ENCODE results near the gene RAPGEF5.

RAPGEF5 gene

DNA sequence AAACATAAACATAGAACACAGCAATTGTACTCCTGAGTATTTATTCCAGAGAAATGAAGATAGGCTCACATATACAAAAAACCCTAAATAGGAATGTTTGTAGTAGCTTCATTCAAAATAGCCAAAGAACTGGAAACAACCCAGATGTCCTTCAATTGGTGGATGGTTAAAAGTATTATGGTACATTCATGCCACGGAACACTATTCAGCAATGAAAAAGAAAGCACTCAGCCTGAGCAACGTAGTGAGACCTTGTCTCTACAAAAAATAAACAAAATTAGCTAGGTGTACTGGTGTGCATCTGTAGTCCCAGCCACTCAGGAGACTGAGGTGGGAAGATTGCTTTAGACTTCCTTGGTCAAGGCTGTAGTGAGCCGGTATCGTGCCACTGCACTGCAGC is 94.4 kb downstream of the RAPGEF5 start:
- no peak for DNase-seq (ENCODE audit: low spot score)

DNA sequence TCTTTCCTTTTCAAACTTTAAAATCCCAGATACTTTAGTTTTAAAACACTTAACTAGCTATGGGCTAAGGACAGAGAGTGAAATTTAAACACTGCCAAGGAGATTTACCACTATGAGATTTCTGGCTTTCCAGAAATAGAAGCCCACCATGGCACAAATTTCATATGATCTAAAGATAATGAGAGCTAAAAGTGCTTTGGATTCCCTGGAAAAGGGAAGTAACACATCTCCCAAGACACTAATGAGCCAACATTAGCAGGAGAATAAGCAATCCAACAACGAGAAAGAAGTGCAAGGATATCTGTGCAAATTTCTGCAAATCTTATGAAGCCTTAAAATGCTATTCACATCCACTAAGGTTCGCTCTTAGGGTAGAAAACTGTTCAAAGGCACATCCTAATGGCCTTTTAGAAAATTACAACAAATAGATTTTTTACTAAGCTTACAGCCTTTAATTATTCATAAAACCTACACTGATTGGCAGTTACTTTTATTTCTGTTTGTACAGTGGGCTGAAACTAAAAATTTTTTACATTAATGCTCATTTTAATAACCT is 100.3 kb downstream of the RAPGEF5 start:
- peak; percentile 40 for DNase-seq (ENCODE audit: low spot score)

DNA sequence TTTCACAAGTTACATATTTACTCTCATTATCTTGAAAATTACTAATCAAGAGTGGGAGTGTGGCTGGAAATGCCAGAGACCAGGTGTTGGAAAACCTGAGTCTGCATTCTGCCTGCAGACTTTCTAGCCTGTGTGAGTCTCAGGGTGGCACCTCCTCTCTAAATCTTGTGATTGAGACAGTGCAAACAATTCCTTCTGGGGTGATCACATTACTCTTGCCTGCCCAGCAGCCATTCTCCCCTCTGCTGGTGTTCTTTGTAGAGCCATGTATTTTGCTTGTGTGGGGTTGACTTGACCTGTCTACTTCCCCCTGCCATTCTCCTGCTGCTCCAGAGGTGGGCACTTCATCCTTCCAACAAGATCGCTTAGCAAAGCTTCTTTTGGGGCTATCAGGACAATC is 101.1 kb downstream of the RAPGEF5 start:
- DNase-seq (ENCODE audit: low spot score): no peak

DNA sequence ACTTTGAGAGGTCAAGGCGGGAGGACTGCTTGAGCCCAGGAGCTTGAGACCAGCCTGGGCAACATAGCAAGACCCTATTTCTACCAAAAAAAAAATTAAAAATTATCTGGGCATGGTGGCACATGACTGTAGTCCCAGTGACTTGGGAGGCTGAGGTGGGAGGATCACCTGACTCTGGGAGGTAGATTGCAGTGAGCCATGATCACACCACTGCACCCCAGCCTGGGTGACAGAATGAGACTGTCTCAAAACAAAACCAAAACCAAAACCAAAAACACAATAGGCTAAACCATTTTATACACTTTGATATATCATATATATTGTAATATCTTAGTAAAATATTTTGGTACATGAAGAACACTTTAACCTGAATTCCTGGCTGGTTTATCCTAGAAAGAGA is 101.6 kb downstream of the RAPGEF5 start:
- no peak for DNase-seq (ENCODE audit: low spot score)

DNA sequence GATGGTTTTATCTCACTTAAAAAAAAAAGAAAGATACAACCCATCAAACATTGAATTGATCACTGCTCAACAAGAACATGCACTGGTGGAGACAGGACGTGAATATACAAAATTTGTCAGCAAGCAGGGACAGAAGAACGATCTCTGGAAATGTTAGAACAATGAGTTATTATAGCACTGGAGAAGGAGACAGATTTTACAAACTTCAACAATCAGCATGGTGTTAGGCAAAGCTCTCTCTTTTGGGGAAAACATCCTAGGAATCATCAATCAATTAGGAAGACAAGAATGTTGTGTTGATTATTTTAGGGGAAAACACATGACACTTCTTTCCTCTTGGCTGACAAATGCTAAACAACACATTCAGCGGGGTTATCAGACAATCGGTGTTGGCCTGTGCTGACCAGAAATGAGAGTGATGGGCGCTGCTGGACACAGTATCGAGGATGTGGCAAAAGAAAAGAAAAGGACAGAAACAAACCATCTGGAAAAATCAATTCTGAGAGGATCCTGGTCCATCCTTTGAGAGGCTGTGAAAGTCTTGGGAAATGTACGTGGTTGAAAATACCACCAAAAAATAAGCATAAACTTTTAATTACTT is 103.9 kb downstream of the RAPGEF5 start:
- DNase-seq (ENCODE audit: low spot score): peak; percentile 69

DNA sequence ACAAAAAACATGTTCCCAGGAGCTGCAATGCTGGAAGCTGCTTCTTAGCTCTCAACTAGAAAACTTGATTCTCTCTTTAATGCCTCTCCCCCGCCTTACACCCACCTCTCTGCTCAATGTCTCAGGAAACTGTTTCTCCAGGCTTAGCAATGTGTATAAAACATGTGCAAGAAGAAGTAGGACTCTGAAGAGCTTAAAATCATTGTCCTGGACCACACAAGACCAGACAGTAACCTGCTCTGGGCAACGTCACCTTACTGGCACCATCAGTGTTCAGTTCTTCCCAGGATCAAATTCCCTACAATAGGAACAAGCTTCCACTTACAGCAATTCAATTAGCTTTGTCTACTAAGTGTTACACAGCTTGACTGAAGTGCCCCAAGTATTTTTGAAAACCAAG is 104.9 kb downstream of the RAPGEF5 start:
- DNase-seq (ENCODE audit: low spot score): no peak

DNA sequence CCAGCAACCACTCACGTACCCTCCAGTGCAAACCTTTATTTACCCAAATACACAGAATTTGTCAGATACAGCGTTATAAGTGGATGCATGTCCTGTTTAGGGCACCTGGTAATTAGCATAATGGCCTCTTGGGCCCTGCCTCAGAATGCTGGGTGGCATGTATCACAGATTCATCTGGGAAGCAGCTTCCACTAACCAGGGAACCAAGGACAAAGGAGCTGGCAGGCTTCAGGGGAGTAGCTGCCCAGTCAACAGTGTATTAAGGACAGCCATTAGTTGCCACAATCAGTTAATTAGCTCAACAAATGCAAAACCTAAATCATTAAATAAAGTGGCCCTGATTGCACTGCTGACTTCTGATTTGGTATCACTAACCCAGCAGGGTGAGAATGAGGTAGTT is 105.7 kb downstream of the RAPGEF5 start:
- peak; percentile 54 for DNase-seq (ENCODE audit: low spot score)

DNA sequence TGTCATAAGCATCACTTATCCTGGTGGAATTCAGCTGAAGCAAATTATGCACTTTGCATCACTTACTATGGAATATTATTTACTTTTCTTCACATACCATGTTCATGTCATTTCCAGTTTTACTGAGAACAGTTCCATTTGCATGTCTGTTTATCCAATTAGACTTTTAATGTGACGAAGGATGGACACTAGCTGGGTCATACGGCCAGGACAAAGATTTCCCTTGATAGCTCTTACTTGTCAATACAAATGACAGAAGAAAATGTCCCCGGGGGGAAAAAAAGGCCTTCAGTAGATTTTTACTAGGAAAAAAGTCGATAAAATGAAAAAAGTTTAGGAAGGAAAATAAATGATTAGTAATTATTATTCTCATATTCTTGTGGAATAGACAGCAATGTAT is 106.6 kb downstream of the RAPGEF5 start:
- DNase-seq (ENCODE audit: low spot score): no peak

DNA sequence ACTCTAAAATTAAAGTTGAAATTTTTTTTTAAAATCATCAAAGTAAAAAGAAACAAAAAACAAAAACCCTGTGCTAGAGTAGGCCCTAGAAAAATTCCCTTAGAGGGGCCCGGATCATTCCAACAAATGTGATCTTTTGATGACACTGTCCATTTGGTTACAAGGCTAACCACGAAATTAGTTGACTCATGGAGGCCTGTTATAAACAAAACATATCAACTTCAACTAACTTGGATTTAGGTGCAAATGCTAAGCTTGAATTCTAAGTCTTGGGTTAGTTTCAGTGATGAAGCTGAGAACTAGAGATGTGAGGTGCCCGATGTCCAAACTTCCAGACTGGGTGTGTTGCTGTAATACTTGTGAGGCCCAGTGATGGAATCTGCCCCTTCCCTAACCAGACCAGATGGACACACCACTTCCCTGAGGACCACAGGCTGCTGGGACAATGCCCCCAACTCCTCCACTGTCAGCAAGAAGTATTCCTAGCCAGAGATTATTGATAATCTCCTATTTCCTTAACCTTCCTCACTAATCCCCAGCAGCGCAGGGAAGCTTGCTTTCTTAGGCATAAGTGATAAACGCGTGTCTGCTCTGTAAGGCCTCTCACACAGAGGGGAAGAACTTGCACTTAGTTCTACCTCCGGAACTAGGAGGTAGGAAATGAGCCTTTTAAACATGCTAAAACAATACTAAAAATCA is 108.7 kb downstream of the RAPGEF5 start:
- no peak for DNase-seq (ENCODE audit: low spot score)

DNA sequence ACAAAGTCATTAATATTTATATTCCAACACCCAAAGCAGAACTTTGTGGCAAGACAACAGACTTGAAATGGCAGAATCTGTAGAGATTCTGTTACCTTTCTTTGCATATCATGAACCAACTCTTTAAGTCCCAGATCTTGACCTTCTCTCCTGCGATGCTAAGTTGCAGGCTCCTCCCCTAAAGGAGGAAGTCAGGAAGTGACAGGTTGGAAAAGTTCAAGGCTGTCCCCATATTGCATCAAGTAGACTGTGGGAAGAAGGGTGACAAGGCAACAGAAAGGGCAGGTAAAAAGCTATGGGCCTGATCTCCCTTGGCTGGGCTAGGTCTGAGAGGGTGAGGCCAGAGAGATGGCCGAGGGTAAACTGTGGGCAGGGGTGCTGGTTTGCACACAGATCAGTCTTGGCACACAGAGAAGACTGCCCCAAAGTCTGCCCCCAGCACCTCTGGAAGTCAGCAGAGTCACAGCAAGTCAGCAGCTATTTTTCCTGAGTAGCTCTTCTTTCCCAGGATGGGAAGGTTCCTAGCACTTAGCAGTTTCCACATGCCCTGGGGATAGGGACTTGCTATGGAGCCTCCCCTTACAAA is 115.1 kb downstream of the RAPGEF5 start:
- no peak for DNase-seq (ENCODE audit: low spot score)

DNA sequence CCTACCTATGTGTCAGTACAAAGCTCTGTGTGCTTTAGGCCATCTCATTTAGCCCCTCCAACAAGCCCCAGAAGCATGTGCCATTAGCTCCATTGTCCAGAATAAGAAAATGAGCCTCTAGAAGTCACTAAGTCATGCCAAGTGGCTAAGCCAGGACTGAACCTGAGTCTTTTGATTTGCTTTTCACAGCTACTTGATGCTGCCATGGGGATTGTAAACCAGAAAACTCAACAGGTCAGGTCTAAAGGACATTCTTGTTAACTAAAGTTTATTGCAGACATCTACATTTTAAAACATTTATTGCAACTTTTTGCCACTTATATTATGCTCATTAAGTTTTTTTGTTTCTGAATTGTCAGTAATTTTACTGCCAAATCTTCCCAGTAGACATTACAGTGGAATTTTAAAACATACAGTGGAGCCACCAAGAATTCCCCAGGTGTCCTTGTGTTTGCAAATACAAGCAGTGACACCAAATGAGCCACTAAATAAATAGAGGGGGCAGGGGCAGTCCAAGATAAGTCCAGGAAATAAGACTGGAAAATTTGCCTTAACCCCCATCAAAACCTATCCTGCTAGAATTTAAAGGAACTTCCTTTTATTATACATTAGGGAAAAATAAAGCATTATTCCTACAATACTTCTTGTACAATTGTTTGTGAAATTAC is 115.9 kb downstream of the RAPGEF5 start:
- DNase-seq (ENCODE audit: low spot score): no peak

DNA sequence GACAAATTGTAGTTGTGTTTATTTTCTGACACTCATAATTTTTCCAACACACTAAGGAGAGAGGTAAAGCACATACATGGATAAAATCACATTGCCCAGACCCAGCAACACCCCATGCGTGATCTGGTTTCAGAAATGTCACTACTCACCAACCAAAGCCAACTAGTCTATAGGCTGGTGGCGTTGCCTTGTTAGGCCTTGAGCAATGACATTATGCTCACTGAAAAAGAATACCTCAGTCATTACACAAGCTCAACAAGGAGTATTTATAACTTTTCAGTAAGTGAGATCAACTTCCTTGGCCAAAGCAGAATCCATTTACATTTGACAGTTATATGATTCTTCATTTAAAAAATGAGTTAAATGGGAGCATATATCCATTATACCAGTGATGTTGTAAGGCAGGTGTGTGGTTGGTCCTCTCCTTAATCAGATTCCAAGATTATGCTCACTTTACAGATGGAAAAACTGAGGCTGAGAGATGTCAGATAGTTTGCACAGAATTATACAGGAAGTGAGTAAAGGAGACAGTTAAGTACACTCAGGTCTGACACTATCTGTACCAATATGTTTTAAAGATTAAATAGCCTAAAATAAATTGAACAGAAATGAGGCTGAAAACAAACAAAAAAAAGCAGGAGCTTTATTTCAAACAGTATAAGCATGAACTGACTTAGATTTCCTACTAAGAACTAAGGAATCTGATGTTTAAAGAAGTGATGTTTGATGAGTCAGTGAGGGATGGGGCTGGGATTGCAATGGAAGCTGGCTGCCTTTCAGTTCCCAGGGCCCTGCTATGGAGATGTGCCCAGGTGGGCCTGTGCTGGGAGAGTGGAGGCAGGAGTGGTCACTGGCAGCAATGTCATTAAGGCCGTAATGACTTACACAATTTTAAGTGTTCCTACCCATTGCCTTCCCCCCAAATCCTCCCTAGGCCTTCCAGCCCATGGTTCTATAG is 118.3 kb downstream of the RAPGEF5 start:
- no peak for DNase-seq (ENCODE audit: low spot score)

DNA sequence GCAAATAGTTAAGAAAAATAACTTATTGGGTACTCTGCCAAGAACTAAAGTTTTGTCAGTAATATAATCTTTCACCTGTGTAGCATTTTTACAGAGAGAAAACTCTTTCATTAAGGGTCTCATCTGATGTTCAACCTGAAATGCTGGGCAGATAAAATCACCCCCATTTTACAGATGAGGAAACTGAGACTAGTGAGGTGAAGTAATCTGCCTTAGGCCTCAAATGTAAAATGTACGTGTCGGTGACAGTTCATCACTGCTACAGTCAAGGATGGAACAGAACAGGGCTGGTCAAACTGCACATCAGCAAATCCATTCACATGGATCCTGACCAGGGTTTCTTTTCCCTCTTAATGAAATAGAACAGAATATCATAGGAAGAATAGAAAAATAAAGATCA is 121.8 kb downstream of the RAPGEF5 start:
- no peak for DNase-seq (ENCODE audit: low spot score)

DNA sequence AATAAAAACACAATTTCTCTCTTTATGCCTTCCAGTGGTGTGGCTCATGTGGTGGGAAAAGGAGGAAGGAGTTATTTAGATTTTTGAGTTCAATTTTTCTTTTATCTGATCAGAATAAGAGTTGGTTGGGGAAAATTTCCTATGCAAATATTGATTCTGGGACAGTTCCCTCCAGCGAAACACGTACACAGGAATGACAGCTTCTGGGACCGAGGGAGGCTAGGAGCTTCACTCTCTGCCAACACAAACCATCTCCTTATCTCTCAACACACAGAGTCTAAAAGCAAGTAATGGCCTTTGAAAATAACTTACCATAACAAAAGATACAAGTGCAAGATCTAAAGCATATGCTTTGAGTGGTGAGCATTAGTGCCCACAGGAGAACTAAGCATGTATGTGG is 122.7 kb downstream of the RAPGEF5 start:
- DNase-seq (ENCODE audit: low spot score): no peak

DNA sequence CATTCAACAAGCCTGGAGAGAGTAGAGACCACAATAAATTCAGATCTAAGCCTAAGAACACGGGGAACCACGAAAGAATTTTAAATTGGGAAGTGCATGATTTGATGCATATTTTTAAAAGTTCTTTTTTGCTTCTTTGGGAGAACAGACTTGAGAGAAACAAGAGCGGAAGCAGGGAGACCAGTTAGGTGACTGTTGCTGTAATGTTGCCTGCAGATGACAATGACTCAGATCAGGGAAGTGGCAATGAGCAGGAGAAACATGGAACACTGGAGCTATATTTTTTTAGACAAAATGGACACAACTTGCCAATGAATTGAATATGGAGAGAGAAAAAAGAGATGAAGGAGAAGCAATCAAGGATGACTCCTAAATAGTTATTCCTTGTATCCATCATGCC is 125.1 kb downstream of the RAPGEF5 start:
- DNase-seq (ENCODE audit: low spot score): no peak

DNA sequence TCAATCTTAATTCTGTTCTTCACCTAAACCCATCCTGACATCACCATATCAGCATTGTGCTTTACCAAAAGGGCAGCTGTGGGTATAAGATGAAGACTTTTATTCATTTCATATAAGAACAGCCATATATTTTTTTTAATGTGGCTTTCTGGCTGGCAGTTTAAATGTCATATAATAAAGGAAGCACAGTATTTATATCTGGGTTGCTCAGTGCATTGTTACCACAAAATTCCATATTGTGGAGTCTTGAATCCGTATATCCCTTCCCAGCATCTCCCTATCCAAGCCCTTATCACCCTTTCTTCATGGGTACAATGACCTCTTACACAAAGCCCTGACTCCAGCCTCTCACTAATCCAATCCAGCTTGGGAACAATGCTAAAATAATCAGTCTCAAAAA is 125.8 kb downstream of the RAPGEF5 start:
- no peak for DNase-seq (ENCODE audit: low spot score)

DNA sequence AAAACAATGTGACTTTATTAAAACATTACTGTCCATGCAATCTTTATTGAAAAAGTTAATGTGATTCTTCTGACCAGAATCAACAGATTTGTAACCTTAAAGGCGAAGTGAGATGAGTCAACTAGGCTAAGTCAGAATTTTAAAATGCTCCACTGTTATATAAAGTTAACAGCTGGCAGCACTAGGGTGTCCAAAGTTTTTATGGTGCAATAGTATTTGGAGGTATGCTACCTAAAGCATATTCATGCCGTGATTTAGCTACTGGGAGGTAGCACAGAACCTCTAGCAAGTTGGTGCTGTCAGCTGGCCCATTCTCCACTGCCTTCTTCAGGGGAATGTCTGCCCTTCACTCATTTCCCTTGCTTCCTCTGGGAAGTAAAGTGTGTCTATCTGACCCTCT is 126.7 kb downstream of the RAPGEF5 start:
- no peak for DNase-seq (ENCODE audit: low spot score)

DNA sequence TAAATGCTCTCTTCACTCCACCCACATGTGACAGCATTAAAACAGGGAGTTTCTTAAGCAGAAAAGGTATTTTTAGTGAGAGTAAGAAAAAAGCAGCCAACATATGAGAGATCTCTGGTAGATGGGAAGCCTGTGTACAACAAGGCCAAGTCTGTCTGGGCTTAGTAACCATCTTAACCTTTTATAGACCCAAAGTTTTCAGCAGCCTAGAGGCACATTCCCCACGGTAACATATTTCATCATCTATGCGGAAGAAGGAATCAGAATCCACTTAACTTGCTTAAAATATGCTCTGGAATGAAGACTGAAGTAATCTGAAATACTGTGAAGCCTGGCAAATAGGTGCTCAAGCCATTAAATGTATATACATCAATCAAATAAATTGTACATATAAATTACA is 127.8 kb downstream of the RAPGEF5 start:
- DNase-seq (ENCODE audit: low spot score): no peak

DNA sequence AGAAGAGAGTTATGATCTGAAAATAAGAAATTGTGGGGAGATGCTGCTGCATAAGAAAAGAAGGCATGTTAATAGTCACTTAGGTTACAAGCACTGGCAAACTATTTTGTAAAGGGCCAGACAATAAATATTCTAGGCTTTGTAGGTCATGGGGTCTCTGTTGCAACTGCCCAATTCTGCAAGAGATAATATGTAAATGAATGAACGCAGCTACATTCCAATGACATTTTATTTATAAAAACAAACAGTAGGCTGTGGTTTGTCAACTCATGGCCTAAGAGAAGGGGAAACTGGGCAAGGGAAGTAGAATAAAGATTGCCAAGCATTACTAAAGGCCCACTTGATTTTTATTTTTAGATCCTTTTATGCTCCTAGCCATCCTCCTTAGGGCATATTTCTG is 133.1 kb downstream of the RAPGEF5 start:
- DNase-seq (ENCODE audit: low spot score): no peak

DNA sequence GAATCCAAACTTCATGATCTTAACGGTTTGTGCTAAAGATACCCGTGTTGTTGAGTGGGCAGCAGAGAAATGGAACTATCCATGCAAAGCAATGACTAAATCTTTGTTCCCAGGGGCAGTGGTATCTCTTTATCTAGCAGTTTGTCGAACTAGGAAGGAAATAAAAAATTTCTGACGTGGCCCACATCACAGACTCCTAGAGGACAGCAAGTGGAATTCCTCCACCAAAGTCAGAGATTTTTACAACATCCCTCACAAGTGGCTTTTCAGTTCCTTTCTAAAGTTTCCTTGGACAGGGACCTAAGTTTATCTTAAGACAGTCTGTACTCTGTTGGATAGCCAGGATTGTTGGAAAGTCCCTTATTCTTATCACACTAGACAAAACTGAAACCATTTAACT is 136.0 kb downstream of the RAPGEF5 start:
- DNase-seq (ENCODE audit: low spot score): no peak

DNA sequence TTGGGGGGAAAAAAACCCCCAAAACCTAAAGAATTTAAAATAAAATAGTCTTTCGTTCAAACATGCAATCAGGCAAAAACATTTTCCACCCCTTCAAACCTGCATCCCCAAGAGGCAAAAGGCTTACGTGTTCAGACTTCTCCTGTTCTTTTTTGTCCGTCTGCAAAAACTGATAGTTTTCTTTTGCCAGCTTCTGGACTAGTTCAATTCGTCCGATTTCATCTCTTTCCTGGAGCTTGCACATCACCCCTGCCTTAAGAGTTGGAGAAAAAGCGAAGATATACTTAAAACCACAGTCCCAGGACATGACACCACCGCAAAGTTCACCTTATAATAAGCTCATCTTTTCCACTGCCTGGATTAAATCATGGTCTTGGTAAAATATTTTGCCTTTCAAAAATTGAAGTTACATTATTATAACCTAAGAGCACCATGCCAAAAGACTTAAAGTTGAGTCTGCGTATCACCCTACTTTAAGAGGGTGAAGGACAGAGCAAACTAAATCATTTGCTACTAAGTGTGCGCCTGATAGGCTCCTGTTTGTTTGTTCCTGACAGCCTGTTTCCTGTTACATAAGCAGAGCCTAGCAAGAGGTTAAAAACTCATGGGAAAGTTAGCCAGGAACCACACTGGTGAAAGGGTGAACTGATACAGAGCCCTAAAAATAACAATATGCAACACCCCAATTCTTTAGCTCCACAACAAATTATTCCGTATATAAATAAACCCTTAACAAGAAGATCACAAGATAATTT is 137.0 kb downstream of the RAPGEF5 start:
- no peak for DNase-seq (ENCODE audit: low spot score)
